HCT116 (cell line): ENCODE data around the gene BAIAP2. TPM values are rescaled to one million over a fixed set of nuclear protein-coding genes. Genes with fewer than 3 reads are reported as not detected.
A peak's percentile ranks its signal among the peaks of the same experiment; 100 is the strongest.

Source experiments
- ATAC-seq: fragments of 200-7000 bp; cut with Tn5 transposase; 2 replicates; pipeline ENCODE4 v1.9.1; 2020; ENCODE audit warnings: mild to moderate bottlenecking, moderate library complexity
- BruUV-seq: library from RNA; stranded (reverse); fragments of 400-500 nt; replicated peaks from 2 replicates; lab custom pipeline; 2021; lab: Mats Ljungman, UMichigan
- CTCF ChIA-PET: fragments of 300-600 bp; sonication (Branson Sonifier 250); formaldehyde crosslinking; loops from one replicate; lab custom pipeline; 2021; ENCODE audit warnings: antibody characterized with exemption; lab: Charles Lee
- POLR2A ChIA-PET: fragments of 300-600, 350-600 bp; sonication (Branson Sonifier 250); formaldehyde crosslinking; loops from one replicate; lab custom pipeline; 2021; ENCODE audit warnings: antibody characterized with exemption; lab: Charles Lee
- RAD21 ChIA-PET, 2 experiments: fragments of 300-600 bp; sonication (Branson Sonifier 250); formaldehyde crosslinking; loops; one replicate each; lab custom pipeline; 2023; ENCODE audit warnings: low total read pairs in 2 of 2; ENCODE audit not compliant: uncharacterized antibody in 2 of 2, unreplicated experiment in 2 of 2, low non-redundant PET in 1 of 2; lab: Charles Lee
- DNase-seq: peaks from one replicate; pipeline ENCODE4 v3.0.0-alpha.2; 2010; ENCODE audit warnings: low read depth, low spot score
- H2AFZ ChIP-seq: fragments of 200-600 bp; shearing (Covaris generic), sonication (generic); 2 replicates; pipeline ENCODE4 v1.6.1; 2017; ENCODE audit warnings: low read depth, mixed run types, mixed read lengths, antibody characterized with exemption, low read length; ENCODE audit not compliant: poor library complexity, severe bottlenecking
- H3K27ac ChIP-seq: 2 replicates; pipeline ENCODE4 v1.5.1; 2012; ENCODE audit warnings: low read depth, low read length
- H3K27me3 ChIP-seq: fragments of 200-600 bp; sonication (generic); 2 replicates; pipeline ENCODE4 v1.6.1; 2016; ENCODE audit warnings: mixed run types, low read length, mixed read lengths; ENCODE audit not compliant: insufficient read depth
- H3K36me3 ChIP-seq, 2 experiments: fragments of 200-500 bp in 1 of 2; fragments of 200-600 bp in 1 of 2; sonication (Bioruptor generic) in 1 of 2; sonication (generic) in 1 of 2; 2 replicates each; pipeline versions ENCODE4 v1.5.1 to v1.6.1; 2014 to 2016; ENCODE audit warnings: low read length in 2 of 2, inconsistent platforms in 1 of 2, mixed read lengths in 1 of 2, mixed run types in 1 of 2; ENCODE audit not compliant: insufficient read depth in 2 of 2, control insufficient read depth in 1 of 2
- H3K4me1 ChIP-seq, 2 experiments: fragments of 200-600 bp in 1 of 2; sonication (generic) in 1 of 2; 2 replicates each; pipeline versions ENCODE4 v1.5.1 to v1.6.1; 2012 to 2017; ENCODE audit warnings: low read length in 2 of 2, inconsistent platforms in 1 of 2, mild to moderate bottlenecking in 1 of 2, mixed read lengths in 1 of 2, mixed run types in 1 of 2, moderate library complexity in 1 of 2; ENCODE audit not compliant: insufficient read depth in 2 of 2, control insufficient read depth in 1 of 2
- H3K4me2 ChIP-seq: fragments of 200-600 bp; sonication (generic); 2 replicates; pipeline ENCODE4 v1.6.1; 2017; ENCODE audit warnings: mixed run types, low read length, mixed read lengths
- H3K4me3 ChIP-seq, 2 experiments: fragments of 200-600 bp in 1 of 2; sonication (generic) in 1 of 2; replicated peaks in 1 of 2; 2 replicates each; pipeline ENCODE4 v1.5.1; 2011 to 2016; ENCODE audit warnings: low read length in 2 of 2, control low read depth in 1 of 2, low read depth in 1 of 2, mild to moderate bottlenecking in 1 of 2, mixed read lengths in 1 of 2, mixed run types in 1 of 2
- H3K79me2 ChIP-seq: fragments of 200-600 bp; sonication (generic); 2 replicates; pipeline ENCODE4 v1.6.1; 2017; ENCODE audit warnings: mild to moderate bottlenecking, mixed run types, low read length, moderate library complexity, mixed read lengths; ENCODE audit not compliant: insufficient read depth
- H3K9ac ChIP-seq: fragments of 200-600 bp; sonication (generic); 2 replicates; pipeline ENCODE4 v1.6.1; 2016; ENCODE audit warnings: low read length, mixed read lengths
- H3K9me2 ChIP-seq: fragments of 200-600 bp; sonication (generic), shearing (Covaris generic); 2 replicates; pipeline ENCODE4 v1.6.1; 2017; ENCODE audit warnings: mixed run types, mild to moderate bottlenecking, moderate library complexity; ENCODE audit not compliant: insufficient read depth
- H3K9me3 ChIP-seq, 2 experiments: fragments of 200-500 bp in 1 of 2; fragments of 200-600 bp in 1 of 2; sonication (Bioruptor generic) in 1 of 2; sonication (generic) in 1 of 2; 2 replicates each; pipeline ENCODE4 v1.6.1; 2014 to 2017; ENCODE audit warnings: low read length in 2 of 2, mixed read lengths in 2 of 2, inconsistent platforms in 1 of 2, low read depth in 1 of 2, mild to moderate bottlenecking in 1 of 2, mixed run types in 1 of 2, moderate library complexity in 1 of 2; ENCODE audit not compliant: control insufficient read depth in 1 of 2, insufficient read depth in 1 of 2
- H4K20me1 ChIP-seq: fragments of 200-600 bp; sonication (generic), shearing (Covaris generic); 2 replicates; pipeline ENCODE4 v1.6.1; 2017; ENCODE audit warnings: mixed run types, mild to moderate bottlenecking, moderate library complexity; ENCODE audit not compliant: insufficient read depth
- CEBPB ChIP-seq: IDR thresholded peaks from 2 replicates; pipeline ENCODE4 v1.6.1; 2012; ENCODE audit warnings: low read depth
- ELF1 ChIP-seq: IDR thresholded peaks from 2 replicates; pipeline ENCODE4 v1.6.1; 2012; ENCODE audit warnings: low read depth, borderline replicate concordance
- EZH2 ChIP-seq: fragments of 200-600 bp; sonication (generic); IDR thresholded peaks from 2 replicates; pipeline ENCODE4 v1.6.1; 2017; ENCODE audit warnings: antibody characterized with exemption, mixed run types
- EZH2phosphoT487 ChIP-seq: fragments of 200-600 bp; IDR thresholded peaks from 2 replicates; pipeline ENCODE4 v1.6.1; 2018; ENCODE audit warnings: antibody characterized with exemption, borderline replicate concordance
- FOSL1 ChIP-seq: IDR thresholded peaks from 2 replicates; pipeline ENCODE4 v1.6.1; 2012; ENCODE audit warnings: low read depth
- POLR2A ChIP-seq: IDR thresholded peaks from 2 replicates; pipeline ENCODE4 v1.7.0; 2011; ENCODE audit warnings: borderline replicate concordance; ENCODE audit not compliant: insufficient read depth, insufficient read length; ENCODE audit errors: extremely low read depth
- RAD21 ChIP-seq: IDR thresholded peaks from 2 replicates; pipeline ENCODE4 v1.6.1; 2012; ENCODE audit warnings: low read depth, mild to moderate bottlenecking
- SIN3A ChIP-seq: IDR thresholded peaks from 2 replicates; pipeline ENCODE4 v1.6.1; 2012; ENCODE audit warnings: low read depth
- intact Hi-C: fragments of 100-400 bp; cut with micrococcal nuclease; formaldehyde crosslinking; loops from 2 replicates; pipeline ENCODE4 v1.10.0; 2022
- total RNA-seq: library from RNA; stranded (reverse); gene quantifications from one replicate; pipeline ENCODE4 v1.2.1, GENCODE V29; 2021; ENCODE audit not compliant: unreplicated experiment
- TF ChIP-seq, protein P1 (sequence below), 3 experiments: fragments of 200-600 bp in 1 of 3; sonication (generic) in 1 of 3; IDR thresholded peaks in 2 of 3; conservative IDR thresholded peaks in 1 of 3; 2 replicates each; pipeline ENCODE4 v1.5.1; 2012 to 2017; ENCODE audit warnings: low read depth in 2 of 3, low read length in 2 of 3, antibody characterized with exemption in 1 of 3, borderline replicate concordance in 1 of 3, control low read depth in 1 of 3, mild to moderate bottlenecking in 1 of 3, mixed read lengths in 1 of 3, mixed run types in 1 of 3, moderate library complexity in 1 of 3; ENCODE audit not compliant: insufficient read depth in 1 of 3
- TF ChIP-seq, protein P2 (sequence below): IDR thresholded peaks from 2 replicates; pipeline ENCODE4 v1.6.1; 2012

BAIAP2 gene
- total RNA-seq, 1 experiment from 2014 or later: 105 TPM

DNA sequence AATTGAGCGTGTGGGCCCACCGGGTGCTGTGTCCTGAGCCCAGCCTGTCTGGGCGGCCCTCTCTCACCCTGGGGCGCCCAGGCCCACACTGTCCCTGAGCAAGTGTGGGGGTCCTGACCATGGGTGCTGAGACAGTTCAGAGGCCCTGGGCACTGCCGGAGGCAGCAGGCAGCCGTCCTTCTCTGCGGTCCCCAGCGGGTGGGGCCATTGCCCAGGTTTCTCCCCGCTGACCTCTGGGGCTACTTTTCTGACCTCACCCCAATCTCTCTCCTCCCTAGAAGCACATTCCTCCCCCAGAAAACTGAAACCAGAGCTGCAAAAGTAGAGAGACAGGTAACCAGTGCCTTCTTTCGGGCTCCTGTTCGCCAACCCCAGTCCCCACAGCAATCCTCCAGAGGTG lies 94.3 kb downstream of the BAIAP2 start:
- ChIA-PET POLR2A (no interaction called here), CTCF (no interaction called here), RAD21 (no interaction called here)
- Histone ChIP-seq H3K4me3 (no peak overlapping the region), H3K27ac (no peak overlapping the region), H2AFZ (no peak overlapping the region), H3K9ac (no peak overlapping the region), H3K9me2 (no peaks in the 10 kb centered on the region), H3K36me3 (no peaks in the 10 kb centered on the region), H3K27me3 (no peaks in the 10 kb centered on the region), H3K9me3 (no peaks in the 10 kb centered on the region), H3K4me1 (peaks cover 0 to 11% of the 10 kb centered on the region in 2 experiments; a peak in 2 of 4 replicates), H3K4me2 (no peak overlapping the region), H4K20me1 (no peaks in the 10 kb centered on the region), H3K79me2 (no peaks in the 10 kb centered on the region)
- DNase-seq (no peak), ATAC-seq (peak; percentile 42; the same call in 1 of the 2 replicates)
- no peak for TF ChIP-seq EZH2
- TF ChIP-seq, protein P1, sequence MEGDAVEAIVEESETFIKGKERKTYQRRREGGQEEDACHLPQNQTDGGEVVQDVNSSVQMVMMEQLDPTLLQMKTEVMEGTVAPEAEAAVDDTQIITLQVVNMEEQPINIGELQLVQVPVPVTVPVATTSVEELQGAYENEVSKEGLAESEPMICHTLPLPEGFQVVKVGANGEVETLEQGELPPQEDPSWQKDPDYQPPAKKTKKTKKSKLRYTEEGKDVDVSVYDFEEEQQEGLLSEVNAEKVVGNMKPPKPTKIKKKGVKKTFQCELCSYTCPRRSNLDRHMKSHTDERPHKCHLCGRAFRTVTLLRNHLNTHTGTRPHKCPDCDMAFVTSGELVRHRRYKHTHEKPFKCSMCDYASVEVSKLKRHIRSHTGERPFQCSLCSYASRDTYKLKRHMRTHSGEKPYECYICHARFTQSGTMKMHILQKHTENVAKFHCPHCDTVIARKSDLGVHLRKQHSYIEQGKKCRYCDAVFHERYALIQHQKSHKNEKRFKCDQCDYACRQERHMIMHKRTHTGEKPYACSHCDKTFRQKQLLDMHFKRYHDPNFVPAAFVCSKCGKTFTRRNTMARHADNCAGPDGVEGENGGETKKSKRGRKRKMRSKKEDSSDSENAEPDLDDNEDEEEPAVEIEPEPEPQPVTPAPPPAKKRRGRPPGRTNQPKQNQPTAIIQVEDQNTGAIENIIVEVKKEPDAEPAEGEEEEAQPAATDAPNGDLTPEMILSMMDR (IDR thresholded peaks at IDR 0.05 in 2 of 3, conservative IDR thresholded peaks at IDR 0.05 in 1 of 3; ENCODE audit: borderline replicate concordance in 1 of 3, insufficient read depth in 1 of 3, low read depth in 2 of 3, low read length in 2 of 3): peak in 2 of 3 experiments; percentile 40 to 56; a peak in 4 of 6 replicates
- intact Hi-C loops: no loop called here
- no TSS peak for BruUV-seq

DNA sequence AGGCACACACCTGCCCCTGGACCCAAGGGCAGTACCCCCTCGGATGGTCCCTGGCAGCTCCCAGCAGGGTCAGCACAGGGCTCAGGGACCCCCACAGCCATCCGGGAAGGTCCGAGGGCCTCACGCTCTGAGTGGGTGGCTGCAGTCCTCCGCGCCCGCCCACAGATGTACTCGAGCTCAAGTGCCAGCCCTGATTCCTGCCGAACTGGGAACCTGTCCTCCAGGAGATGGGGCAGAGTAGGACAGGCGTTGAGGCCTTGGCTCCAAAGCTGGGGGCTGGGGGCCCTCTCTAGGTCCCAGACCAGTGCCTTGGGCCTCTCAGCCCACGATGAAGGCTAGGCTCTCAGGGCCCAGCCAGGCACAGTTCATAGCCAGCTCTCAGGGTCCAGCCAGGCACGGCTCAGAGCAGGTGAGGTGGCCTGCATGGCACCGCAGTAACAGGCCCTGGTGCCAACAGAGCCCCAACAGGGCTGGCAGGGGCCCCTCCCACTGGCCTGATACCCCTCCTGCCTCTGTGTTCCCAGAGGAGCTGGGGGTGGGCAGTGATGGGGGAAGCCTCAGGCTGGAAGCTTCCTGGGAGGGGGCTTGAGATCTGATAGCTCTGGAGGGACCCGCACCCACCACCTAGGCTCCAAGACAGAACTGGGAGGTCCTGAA lies 94.9 kb downstream of the BAIAP2 start:
- no peak overlapping the region for H3K4me3 ChIP-seq
- intact Hi-C loops: no loop called here
- ChIA-PET POLR2A (no interaction called here), CTCF (no interaction called here), RAD21 (no interaction called here)
- H3K4me2 ChIP-seq: no peak overlapping the region
- no peak for DNase-seq
- no peak overlapping the region for H3K27ac ChIP-seq
- no peaks in the 10 kb centered on the region for H4K20me1 ChIP-seq
- ATAC-seq: no peak
- H2AFZ ChIP-seq: no peak overlapping the region
- no peaks in the 10 kb centered on the region for H3K9me2 ChIP-seq
- H3K4me1 ChIP-seq: peaks cover 0 to 11% of the 10 kb centered on the region in 2 experiments; a peak in 2 of 4 replicates
- TF ChIP-seq, protein P2, sequence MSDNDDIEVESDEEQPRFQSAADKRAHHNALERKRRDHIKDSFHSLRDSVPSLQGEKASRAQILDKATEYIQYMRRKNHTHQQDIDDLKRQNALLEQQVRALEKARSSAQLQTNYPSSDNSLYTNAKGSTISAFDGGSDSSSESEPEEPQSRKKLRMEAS: no peak
- TF ChIP-seq ELF1: no peak
- no peak for TF ChIP-seq POLR2A
- TF ChIP-seq FOSL1: no peak
- no peak for TF ChIP-seq CEBPB
- TF ChIP-seq SIN3A: no peak
- TF ChIP-seq EZH2phosphoT487: no peak
- no peak for TF ChIP-seq RAD21
- no peaks in the 10 kb centered on the region for H3K27me3 ChIP-seq
- H3K9me3 ChIP-seq: no peaks in the 10 kb centered on the region
- no peaks in the 10 kb centered on the region for H3K79me2 ChIP-seq
- no peaks in the 10 kb centered on the region for H3K36me3 ChIP-seq
- BruUV-seq: no TSS peak
- H3K9ac ChIP-seq: no peak overlapping the region
